ENCODE data around the gene NELFB.

Gene NELFB

DNA sequence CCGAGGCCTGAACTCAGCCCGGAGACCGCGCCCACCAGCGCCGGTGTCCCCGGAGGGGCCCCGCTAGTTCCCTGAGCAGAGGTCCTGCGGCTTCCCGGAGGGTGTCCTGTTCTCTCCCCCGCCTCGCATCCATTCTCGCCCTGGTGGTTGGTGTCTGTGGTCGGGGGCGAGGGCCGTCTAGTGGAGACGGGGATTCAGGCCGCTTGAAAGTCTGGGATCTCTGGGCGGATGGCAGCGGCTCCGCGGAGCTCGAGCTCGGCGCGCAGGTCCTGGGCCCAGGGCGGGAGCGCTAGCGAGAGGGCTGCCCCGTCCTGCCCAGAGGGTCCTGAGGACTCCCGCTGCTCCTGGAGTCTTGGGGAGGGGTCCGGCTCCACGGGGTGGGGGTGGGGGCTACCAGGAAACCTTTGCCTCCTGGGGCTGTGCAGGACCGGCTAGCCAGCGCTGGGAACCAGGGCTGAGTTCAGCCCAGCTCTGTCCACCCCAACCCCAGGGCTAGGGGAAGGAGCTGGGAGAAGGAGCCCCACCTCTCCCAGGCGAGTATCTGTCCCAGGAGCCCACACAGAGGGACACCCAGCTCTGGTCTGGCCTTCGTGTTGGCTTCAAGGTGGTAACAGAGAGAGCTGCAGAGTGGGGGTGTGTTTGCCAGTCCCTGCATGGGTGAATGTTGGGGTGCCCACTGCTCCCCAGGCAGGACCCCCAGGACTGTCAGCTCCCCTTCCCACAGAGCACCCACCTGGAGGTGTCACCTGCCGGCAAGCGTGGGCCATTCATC lies 26.4 kb downstream of the NELFB start:
- no peak for DNase-seq (ENCODE audit: low read depth in 2 of 2)

DNA sequence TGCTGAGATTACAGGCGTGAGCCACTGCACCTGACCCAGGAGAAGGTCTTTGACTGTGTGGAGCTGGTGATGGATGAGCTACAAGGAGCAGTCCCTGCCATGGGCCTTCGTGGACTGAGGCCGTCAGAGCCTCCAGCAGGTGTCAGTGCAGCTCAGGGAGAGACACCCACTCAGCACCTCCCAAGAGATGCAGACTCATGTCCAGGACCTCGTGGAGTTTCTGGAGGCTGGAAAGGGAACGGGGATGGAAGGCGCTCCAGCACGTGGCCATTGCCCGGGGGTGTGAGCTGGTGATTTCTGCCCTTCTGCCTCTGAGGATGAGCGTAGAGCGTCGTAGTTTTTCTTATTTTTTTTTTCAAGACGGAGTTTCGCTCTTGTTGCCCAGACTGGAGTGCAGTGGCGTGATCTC lies 31.9 kb downstream of the NELFB start:
- DNase-seq (ENCODE audit: low read depth in 2 of 2) = no peak

DNA sequence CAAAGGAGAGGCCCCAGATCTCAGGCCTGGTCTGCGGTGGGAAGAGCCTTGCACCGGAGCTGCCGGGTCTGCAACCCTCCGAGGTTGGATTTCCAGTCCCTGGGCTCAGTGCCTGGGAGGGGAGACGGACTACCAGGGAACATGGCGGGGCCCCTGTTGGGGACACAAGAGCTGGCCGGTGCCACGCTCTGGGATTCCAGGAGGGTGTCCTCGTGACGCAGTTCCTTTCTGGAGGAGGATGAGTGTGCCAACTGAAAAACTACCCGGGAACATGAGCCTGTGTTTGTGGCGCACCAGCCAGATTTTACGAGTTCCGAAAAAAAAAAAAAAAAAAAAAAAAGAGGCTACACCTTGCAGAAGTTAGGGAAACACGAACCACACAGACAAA lies 38.0 kb downstream of the NELFB start:
- no peak for DNase-seq (ENCODE audit: low read depth in 2 of 2)

DNA sequence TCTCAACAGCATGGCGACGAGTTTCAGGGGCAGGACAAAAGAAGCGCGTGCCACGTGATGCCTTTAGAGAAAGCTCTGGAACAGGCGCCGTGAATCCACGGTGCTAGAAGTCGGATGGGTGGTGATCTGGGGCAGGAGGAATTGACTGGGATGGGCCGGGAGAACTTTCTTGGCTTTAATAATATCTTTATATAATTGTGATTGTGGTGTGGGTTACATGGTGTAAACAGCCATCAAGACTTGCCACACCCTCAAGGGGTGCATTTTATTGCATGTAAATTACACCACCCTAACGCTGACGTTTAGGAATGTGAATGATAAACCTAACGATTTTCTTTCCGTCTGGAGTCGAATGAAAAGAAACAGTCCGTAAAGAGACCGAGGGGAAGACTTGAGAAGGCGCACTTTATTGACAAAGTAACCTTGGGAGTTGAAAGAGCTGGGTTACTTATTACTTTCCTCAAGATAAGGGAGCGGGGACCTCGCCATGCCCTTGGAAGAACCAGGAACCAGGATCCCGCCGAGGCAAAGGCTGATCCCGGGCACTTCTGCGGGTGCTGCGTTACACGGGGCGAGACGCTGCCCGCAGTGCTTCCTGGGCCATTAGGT lies 38.5 kb downstream of the NELFB start:
- DNase-seq (ENCODE audit: low read depth in 2 of 2) = no peak

DNA sequence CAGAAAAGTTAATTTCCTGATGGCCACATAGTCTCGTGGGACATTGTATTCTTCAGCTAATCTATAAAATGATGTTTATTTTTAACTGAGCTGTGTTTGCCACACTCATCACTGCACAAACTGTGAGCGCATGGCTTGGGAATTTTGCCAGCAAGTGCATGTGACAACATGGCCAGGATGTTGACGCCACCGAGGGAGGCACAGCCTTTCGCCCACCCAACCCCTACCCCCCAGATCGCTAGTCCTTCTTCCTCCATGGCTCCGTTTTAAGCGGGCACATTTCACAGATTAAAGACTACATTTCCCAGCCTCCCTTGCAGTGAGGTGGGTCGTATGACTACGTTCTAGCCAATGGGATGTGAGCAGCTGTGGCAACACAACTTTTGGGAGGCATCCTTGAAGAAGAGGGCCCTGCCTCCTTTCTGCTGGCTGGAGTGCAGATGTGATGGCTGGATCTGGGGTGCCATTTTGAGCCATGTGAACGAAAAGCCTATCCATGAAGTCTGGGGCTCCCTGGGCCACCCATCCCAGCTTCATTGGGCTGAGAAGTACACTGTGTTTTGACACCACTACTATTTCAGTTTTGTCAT lies 39.1 kb downstream of the NELFB start:
- no peak for DNase-seq (ENCODE audit: low read depth in 2 of 2)

DNA sequence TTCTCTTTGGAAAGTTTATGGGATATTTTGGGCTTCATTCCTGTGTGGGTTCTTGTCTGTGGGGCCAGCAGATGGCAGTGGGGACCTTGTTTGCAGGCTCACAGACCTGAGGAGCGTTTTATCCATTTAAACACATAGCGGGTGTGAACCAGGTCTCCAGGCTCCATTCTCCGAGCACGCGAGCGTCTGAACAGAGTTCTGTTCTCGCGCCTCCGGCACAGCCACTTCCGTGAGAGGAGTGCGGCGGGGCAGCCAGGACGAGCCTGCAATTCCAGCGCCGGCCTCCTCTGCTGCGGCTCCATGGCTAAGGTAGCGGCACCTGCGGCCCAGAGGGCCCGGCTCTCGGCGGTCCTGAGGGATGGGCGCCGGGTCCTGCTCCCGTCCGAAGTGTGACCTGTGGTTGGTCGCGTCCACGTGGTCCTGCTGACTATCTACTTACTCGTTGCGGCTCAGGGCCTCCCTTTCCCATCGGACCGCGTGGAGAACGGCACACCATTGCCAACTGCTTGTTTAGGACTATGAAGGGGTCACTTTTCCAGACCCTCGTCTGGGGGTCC lies 39.6 kb downstream of the NELFB start:
- DNase-seq (ENCODE audit: low read depth in 2 of 2) = no peak

DNA sequence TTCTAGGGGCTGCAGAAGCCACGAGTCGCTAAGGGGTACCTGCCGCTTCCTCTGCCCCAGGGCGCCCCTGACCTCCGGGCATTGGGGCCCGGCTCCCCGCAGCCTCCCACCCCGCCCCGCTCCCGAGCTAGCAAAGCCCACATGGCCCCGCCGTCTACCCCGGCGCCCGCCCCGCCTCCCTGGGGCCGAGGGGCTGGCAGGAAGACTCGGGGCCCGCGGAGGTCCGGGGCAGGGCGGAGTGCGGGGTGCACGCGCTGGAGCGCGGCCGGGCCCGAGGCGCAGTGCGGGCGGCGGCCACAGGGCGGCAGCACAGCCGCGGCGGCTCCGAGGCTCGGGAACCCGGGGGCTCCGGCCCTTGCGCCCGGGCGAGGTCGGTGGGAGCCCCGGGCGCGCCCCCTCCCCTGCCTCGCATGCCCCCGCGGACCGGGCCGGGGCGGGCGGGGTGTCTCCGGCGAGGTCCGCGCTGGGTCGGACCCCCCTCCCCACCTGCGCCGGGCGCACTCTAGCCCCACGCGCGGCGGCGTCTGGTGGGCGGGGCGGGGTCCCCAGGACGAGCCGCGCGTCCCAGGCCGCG lies 40.2 kb downstream of the NELFB start:
- no peak for DNase-seq (ENCODE audit: low read depth in 2 of 2)

DNA sequence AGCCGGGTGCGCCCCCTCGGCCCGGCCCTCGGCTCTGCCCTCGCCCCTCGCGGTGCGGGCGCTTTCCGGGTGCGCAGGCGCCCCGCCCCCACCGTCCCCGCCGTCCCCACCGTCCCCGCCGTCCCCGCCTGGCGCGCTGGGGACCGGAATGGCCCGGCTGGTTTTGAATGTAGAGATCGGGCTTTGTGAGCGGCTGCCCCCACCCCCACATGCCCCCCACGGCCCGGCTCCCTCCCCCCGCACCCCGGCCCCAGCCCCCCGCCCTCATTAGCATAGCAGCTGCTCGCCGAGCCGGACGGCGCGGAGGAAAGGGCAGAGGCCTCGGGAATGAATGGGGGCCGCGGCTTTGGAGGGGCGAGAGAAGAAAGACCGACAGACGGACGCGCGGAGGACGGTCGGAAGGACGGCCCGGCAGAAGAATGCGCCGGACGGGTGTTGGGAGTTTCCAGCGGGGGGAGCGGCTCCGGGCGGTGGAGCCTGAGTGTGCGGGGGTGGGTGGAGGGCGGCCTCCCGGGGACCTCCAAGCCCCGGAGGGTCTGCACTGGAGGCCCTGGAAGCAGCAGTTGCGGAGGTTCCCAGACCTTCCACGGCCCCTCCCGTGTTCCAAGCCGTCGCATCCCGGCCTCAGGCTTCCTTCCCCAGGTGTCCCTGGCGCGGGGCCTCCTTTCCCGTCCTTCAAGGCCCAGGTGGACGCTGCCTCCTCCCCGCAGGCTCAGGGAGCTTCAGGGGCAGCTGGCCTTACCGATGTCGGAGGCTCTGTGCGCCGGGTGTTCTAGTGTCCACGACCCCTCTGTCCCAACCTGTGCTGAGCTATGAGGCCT lies 40.9 kb downstream of the NELFB start:
- DNase-seq (ENCODE audit: low read depth in 2 of 2) = no peak

DNA sequence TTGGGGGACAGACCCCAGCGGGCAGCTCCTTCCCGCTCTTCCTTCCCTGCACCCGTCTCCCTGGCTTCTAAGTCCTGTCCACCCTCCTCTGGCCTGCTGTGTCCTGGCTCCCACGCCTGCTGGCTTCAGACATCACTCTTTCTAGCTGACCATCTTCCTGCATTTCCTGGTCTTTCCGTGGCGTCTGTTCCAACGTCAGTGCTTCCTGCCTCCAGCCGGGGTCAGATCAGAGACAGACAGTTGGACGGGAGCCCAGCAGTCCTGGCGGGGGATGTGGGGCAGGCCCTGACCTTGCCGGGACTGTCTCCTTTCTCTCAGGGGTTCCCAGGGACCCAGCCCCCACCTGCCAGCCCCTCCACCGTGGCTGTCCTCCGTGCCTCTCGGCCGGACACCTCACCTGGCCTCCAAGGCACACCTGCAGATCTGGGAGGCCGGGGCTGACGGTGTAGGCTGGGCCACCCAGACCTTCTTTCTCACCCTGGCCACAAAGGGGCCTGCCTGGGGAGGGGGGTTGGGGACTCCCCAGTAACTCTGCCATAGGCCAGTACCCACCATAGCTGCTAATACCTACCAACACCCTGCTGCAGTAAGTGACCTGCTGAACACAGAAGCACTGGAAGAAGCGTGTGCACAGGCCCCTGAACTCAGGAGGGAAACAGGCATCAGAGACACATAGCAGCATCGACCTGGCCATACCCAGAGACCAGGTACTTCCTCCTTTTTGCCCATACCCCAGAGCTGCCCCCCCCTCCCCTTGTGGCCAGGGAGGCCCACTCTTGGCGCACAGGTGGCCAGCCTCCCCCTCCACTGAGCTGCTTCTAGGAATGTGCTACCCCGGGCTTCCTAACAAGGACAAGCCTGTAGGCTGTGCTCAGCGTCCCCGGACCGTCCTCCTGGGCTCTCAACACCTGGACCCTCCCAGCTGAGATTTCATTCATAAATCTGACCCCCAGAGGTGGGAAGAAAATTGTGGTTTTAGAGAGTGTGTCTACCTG lies 41.8 kb downstream of the NELFB start:
- no peak for DNase-seq (ENCODE audit: low read depth in 2 of 2)

DNA sequence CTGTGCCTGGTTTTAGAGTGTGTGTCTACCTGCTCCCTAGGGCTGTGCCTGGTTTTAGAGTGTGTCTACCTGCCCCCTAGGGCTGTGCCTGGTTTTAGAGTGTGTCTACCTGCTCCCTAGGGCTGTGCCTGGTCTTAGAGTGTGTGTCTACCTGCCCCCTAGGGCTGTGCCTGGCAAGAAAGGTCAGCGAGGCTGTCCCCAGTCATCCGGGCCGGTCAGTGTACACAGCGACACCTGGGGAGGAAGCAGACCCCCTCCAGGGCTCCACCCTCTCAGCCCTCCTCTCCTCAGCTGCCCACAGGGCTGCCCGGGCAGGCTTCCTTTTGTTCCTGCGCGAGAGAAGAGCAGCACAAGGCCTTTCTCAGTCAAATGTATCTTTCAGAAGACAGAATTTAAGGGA lies 42.8 kb downstream of the NELFB start:
- DNase-seq (ENCODE audit: low read depth in 2 of 2) = no peak

DNA sequence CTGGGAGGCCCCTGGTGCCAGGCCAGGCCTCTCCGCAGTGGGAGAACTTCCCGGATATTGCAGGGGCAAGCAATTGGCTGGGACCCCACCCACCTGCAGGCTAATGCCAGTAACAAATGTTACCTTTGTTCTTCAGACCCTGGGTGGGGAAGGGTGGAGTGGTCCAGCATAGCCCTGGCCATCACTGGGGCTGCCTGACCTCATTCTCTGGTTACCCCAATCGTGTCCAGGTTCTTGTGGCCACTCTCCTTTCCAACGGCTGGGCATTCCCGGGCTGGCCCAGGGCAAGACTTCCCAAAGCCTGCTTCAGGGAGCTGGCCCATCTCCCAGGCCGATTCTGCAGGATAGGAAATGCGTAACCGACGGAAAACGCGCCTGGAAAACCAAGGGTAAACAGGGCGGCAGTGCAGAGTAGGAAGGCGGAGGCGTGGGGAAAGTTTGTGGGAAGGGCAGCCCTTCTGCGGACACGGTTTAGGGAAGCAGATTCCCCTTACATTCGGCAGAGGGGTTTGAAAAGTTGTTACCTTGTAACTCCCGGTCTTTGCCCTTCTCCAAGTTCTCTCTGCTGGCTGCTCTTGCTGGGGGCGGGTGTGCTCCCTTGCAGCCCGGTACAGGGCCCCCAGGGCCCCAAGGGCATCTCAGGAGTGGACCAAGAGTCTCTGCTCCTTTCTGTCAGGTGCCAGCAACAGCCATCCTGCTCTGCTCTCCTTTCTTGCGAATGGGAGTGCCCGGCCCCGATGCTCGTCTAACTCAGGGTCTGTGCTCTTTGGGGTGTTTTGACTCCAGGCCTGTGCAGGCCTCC lies 43.5 kb downstream of the NELFB start:
- no peak for DNase-seq (ENCODE audit: low read depth in 2 of 2)

DNA sequence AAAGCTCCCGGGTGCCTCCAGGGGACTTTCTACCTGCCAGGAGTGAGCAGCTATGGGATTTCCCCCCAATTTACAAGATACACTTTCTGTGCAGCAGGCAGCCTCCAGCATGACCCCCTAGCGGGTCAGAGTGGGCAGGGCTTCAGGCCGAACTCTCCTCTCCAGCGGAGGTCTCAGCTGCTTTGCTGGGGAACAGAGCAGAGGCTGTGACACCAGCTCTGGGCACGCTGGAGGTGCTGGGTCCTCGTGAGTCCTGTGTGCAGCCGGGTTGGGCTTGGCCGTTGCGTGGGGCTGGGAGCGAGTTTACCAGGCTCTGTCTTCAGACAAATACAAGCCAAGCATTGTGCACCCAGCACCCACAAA lies 44.1 kb downstream of the NELFB start:
- DNase-seq (ENCODE audit: low read depth in 2 of 2) = no peak

DNA sequence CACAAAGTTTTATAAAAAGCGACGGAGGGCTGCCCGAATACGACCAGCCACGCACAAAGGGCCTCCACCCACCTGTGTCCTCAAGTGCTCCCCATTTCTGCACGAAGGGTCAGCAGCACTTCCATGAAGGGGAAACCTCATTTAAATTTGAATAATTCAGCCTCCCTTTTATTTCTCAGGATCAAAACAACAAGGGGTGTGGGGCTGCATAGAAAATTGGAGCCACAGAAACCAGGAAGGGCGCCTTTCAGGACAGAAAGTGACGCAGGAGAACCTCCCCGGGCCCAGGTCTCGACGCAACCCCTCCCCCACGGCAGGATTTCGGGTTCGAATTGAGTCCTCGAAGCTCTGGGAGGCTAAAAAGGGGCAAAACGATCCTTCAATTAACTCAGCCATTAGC lies 44.8 kb downstream of the NELFB start:
- DNase-seq (ENCODE audit: low read depth in 2 of 2) = no peak

DNA sequence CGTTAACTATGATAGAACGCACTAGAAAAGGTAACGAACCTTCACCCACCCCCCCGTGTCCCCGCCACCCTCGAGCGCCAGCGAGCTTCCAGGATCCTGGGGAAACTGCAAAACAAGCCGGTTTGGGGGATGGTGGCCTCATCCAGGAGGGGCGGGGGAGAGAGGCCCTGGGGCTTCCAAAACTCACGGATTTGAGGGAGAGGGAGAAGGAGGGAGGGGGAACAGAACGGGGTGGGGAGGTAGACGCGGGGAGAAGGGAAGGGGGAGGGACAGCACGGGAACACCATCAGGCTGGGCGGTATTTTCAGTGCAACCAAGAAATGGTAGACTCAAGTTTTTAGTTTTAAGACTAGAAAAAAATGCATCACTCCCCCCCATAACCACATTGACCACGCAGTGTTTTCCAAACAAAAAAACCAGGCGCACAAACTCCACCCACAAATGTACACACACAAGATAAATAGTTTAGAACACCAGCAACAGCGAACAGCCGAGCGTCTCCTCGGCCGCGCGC lies 45.5 kb downstream of the NELFB start:
- DNase-seq (ENCODE audit: low read depth in 2 of 2) = no peak

DNA sequence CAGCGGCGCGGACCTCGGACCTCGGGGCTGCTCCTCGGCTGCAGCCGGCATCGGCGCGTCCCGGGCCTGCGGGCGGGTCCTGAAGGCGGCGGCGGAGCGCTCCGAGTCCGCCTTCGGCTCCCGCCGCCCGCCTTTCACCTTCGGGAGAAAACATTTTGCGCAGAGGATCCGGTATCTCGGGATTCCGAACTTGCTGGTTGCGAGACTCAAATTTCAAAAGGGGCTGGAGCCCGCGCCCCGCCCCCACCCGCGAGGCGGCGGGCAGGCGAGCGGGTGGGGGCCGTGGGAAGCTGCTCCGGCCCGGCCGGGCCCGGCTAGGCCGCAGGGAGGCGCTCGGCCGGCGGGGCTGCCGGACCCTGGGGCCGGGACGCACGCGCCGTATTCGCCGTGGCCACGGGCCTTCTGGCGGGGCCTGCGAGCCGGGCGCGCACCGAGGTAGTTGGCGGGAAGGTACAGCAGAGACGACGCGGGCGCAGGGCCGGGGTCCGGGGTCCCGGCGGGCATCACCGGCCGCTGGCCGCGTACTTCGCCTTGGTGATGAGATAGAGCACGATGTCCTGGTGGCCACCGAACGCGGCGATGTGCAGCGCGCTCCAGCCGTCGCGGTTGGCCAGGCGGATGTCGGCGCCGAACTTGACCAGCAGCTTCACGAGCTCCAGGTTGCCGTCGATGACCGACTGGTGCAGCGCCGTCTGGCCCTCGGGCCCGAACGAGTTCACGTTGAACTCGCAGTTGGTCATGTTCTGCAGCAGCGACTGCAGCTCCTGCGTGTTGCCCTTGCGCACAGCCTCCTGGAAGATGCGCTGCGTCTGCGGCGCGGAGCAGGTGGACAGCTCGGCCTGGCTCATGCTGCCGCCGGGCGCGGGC lies 46.2 kb downstream of the NELFB start:
- no peak for DNase-seq (ENCODE audit: low read depth in 2 of 2)

DNA sequence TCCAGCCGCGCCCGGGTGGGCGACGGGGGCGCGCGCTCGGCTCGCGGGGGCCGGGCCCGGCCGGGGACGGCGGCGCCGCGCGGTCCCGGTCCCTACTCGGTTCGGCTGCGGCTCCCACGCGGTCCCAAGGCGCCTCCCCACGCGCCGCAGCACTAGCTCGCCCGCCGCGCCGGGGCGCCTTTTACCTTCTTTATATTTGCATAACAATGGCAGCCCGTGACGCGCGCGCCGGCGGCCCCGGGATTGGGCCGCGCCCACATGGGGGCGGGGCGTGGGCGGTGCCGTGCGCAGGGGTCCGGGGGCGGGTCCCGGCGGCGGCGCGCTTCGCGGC lies 47.0 kb downstream of the NELFB start, which contains the start of gene NRARP:
NRARP (minus strand) TSS at position 154 of the 331 bp plus-strand sequence. CDS start 343 bp downstream, outside the sequence.
- DNase-seq (ENCODE audit: low read depth in 2 of 2) = peak; percentile 81 to 88

DNA sequence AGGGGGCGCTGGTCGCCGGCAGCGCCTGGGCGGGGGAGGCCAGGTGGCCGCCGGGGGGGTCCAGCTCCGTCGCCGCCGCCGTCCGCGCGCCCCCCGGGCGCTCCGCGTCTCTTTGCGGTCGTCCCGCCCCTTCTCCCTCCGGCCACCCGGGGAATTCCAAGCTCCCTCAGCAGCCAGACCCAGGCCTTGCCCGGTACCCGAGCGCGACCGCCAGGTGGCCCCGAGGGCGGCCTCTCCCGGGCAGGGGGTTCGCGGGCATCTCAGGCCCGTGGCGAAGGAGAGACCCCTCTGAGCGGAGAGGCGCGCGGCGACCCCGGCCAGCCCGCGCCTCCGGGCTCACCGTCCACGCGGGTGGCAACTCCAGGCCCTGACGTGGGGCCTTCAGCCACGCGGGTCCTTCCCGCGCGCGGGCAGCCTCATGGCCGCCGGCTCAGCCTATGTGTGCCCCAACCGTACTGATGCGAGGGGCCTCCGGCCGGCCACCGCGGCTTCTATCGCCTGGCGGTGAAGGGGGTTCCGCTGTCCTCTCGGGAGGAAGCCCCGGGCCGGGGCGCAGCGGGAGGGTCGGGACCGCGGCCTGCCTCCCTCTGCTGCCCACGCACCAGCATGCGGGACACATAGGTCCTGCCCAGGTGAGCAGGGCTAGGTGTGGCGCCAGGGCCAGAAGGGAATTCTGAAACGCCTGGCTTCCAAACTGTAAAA lies 47.5 kb downstream of the NELFB start:
- peak in 1 of 2 donors; percentile 53 for DNase-seq (ENCODE audit: low read depth in 2 of 2)

Data from stimulated activated CD4-positive, alpha-beta T cell treated with anti-CD3 and anti-CD28 coated beads, Interleukin-15, amount 100 ng/mL, for 48 hours (primary cell).